Ecto neural progenitor cell (in vitro differentiated cells): ENCODE results near the gene DOP1A.

Experiments used
- DNase-seq: peaks from one replicate; pipeline ENCODE4 v3.0.0-alpha.2; 2018; ENCODE audit warnings: low spot score

Gene DOP1A

GRCh38 chr6:83067448-83068439 is at the start of gene DOP1A:
Gene DOP1A, plus strand, starts transcription at chr6:83067671. Its CDS starts 29,307 bp downstream, at chr6:83096978.
- peak; percentile 97 for DNase-seq

GRCh38 chr6:83019741-83020140 is 47.7 kb upstream of the DOP1A start:
- DNase-seq, result no peak

- no peak for DNase-seq
Measured at GRCh38 chr6:83031689-83032088, 35.8 kb upstream of the DOP1A start.

GRCh38 chr6:83038246-83038645 is 29.2 kb upstream of the DOP1A start:
- no peak for DNase-seq

GRCh38 chr6:83042467-83043053 is 24.9 kb upstream of the DOP1A start:
- no peak for DNase-seq

GRCh38 chr6:83044091-83044768 is 23.2 kb upstream of the DOP1A start:
- no peak for DNase-seq

GRCh38 chr6:83047065-83047754 is 20.3 kb upstream of the DOP1A start:
- no peak for DNase-seq

GRCh38 chr6:83051377-83052172 is 15.9 kb upstream of the DOP1A start:
- no peak for DNase-seq

GRCh38 chr6:83053678-83054077 is 13.8 kb upstream of the DOP1A start:
- no peak for DNase-seq

- DNase-seq, result peak; percentile 57
Measured at GRCh38 chr6:83055366-83055964, 12.0 kb upstream of the DOP1A start.

GRCh38 chr6:83057705-83058321 is 9.7 kb upstream of the DOP1A start:
- DNase-seq, result peak; percentile 64

- no peak for DNase-seq
Measured at GRCh38 chr6:83061190-83061589, 6.3 kb upstream of the DOP1A start.

GRCh38 chr6:83062225-83062624 is 5.2 kb upstream of the DOP1A start:
- DNase-seq, result no peak

GRCh38 chr6:83065511-83066192 is 1.8 kb upstream of the DOP1A start, which contains the start of gene UBE3D:
Gene UBE3D, minus strand, starts transcription at chr6:83065841. Its CDS starts 123 bp downstream, at chr6:83065718.
- DNase-seq, result peak; percentile 96

GRCh38 chr6:83068616-83069015 is 1.1 kb downstream of the DOP1A start:
- DNase-seq, result no peak

GRCh38 chr6:83069633-83070032 is 2.2 kb downstream of the DOP1A start:
- no peak for DNase-seq

GRCh38 chr6:83071023-83071422 is 3.6 kb downstream of the DOP1A start:
- no peak for DNase-seq

- DNase-seq, result no peak
Measured at GRCh38 chr6:83071707-83072106, 4.2 kb downstream of the DOP1A start.

GRCh38 chr6:83072726-83073125 is 5.3 kb downstream of the DOP1A start:
- no peak for DNase-seq

GRCh38 chr6:83073615-83074014 is 6.1 kb downstream of the DOP1A start:
- DNase-seq, result no peak
